T-helper 1 cell treated with Interleukin-12 subunit alpha and Interleukin-12 subunit beta and Interleukin-4 antibody, amounts not matched to agents 30 μg/mL and 1 μg/mL, for 36 hours (primary cell): Measurements from ENCODE around the gene CCDC3.

Experiments
- H3K27ac Mint-ChIP-seq: one replicate; pipeline ENCODE4 v1.8.0; 2021; ENCODE audit warnings: mild to moderate bottlenecking, mixed read lengths
- H3K27me3 Mint-ChIP-seq: one replicate; pipeline ENCODE4 v1.8.0; 2021; ENCODE audit warnings: low read depth, mixed read lengths
- H3K36me3 Mint-ChIP-seq: one replicate; pipeline ENCODE4 v1.8.0; 2021; ENCODE audit warnings: low read depth, mixed read lengths
- H3K4me1 Mint-ChIP-seq: one replicate; pipeline ENCODE4 v1.8.0; 2021; ENCODE audit warnings: low read depth, mixed read lengths
- H3K4me3 Mint-ChIP-seq: one replicate; pipeline ENCODE4 v1.8.0; 2021; ENCODE audit warnings: mild to moderate bottlenecking, moderate library complexity, mixed read lengths
- H3K9me3 Mint-ChIP-seq: one replicate; pipeline ENCODE4 v1.8.0; 2021; ENCODE audit warnings: mixed read lengths

The CCDC3 gene

DNA sequence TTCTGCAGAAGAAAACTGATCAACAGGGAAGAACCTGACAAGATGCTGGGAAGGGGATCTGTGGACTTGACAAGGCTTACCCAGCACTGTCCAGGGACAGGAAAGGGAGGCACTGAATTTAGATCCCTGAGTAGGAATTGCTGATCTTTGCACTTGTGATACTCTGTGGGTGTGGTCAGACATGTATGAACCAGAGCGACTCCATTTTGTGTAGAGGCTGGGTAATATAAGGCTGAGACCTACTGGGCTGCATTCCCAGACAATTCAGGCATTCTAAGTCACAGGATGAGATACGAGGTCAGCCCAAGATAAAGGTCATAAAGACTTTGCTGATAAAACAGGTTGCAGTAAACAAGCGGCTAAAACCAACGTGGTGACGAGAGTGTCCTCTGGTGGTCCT is 60.7 kb downstream of the CCDC3 start:
- H3K4me1 Mint-ChIP-seq: no peaks in the 10 kb centered on the region
- H3K36me3 Mint-ChIP-seq: no peaks in the 10 kb centered on the region
- H3K9me3 Mint-ChIP-seq: no peaks in the 10 kb centered on the region
- H3K27ac Mint-ChIP-seq: no peak overlapping the region
- no peak overlapping the region for H3K4me3 Mint-ChIP-seq
- peaks cover 6% of the 10 kb centered on the region for H3K27me3 Mint-ChIP-seq

DNA sequence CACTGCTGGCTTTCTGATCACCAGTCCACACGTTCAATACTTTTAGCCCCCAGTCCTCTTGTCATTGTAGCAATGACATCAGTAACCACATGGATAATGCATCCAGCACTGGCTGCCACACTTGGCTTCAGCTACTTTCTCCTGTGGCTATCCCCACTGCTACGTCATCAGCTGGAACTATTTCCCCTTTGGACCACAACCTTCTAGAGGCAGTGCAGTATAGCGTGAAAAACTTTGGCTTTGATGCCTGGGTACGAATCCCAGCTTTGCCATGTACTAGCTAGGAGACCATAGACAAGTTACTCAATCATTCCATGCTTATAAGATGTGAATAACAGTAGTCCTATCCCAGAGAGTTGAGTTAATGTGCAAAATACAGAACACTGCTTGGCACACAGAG is 63.2 kb downstream of the CCDC3 start:
- H3K27ac Mint-ChIP-seq: no peak overlapping the region
- H3K27me3 Mint-ChIP-seq: peaks cover 12% of the 10 kb centered on the region
- H3K4me3 Mint-ChIP-seq: no peak overlapping the region
- no peaks in the 10 kb centered on the region for H3K4me1 Mint-ChIP-seq
- no peaks in the 10 kb centered on the region for H3K36me3 Mint-ChIP-seq
- no peaks in the 10 kb centered on the region for H3K9me3 Mint-ChIP-seq

DNA sequence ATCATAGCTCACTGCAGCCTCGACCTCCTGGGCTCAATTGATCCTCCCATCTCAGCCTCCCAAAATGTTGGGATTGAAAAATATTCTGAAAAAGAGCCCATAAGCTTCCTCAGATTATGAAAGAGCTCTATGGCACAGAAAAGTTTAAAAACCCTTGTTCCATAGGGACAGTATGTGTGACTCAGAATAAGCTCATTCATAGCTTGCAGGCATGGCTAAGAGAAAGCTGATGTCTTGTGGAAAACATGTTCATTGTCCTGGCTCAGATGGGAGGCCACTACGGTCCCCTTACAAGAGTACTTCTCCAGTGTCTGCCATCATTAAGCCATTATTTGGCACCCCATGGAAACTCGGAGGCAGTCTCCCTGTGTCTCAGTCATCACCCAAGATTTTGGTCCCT is 64.0 kb downstream of the CCDC3 start:
- H3K4me3 Mint-ChIP-seq: no peak overlapping the region
- H3K36me3 Mint-ChIP-seq: no peaks in the 10 kb centered on the region
- no peaks in the 10 kb centered on the region for H3K9me3 Mint-ChIP-seq
- peaks cover 19% of the 10 kb centered on the region for H3K27me3 Mint-ChIP-seq
- H3K27ac Mint-ChIP-seq: no peak overlapping the region
- H3K4me1 Mint-ChIP-seq: no peaks in the 10 kb centered on the region

DNA sequence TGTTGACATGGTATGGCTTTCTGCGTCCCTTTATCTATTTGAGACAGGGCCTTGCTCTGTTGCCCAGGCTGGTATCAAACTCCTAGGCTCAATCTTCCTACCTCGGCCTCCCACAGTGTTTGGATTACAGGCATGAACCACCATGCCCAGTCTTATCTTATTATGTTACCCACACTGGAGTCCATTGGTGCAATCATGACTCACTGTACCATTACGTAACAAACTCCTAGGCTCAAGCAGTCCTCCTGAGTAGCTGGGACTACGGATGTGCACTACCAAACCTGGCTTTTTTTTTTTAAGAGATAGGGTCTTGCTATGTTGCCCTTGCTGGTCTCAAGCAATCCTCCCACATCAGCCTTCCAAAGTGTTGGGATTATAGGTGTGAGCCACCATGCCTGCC is 66.7 kb downstream of the CCDC3 start:
- no peaks in the 10 kb centered on the region for H3K9me3 Mint-ChIP-seq
- H3K36me3 Mint-ChIP-seq: no peaks in the 10 kb centered on the region
- H3K27ac Mint-ChIP-seq: no peak overlapping the region
- peaks cover 22% of the 10 kb centered on the region for H3K27me3 Mint-ChIP-seq
- no peak overlapping the region for H3K4me3 Mint-ChIP-seq
- H3K4me1 Mint-ChIP-seq: no peaks in the 10 kb centered on the region

DNA sequence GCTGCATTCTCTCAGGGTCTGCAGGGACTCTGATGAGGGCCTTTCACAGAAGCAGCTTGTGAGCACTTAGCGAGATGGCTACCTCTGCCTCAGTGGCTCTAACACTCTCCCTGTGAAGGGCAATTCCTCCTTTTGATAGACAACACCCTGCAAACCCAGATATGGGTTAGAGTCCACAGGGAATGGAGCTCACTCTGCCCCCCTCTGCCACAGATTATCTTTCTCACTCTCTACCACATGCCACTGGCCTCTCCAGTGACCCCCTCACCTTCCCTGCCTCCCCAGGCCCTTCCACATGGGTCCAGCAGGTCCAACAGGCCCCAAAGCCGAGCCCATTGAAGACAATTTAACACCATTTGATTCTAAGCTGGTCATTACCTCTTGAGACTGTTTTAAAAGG is 72.1 kb downstream of the CCDC3 start:
- Mint-ChIP-seq H3K27me3 (peaks cover 16% of the 10 kb centered on the region), H3K9me3 (no peaks in the 10 kb centered on the region), H3K4me3 (no peak overlapping the region), H3K4me1 (no peaks in the 10 kb centered on the region), H3K36me3 (no peaks in the 10 kb centered on the region), H3K27ac (no peak overlapping the region)

DNA sequence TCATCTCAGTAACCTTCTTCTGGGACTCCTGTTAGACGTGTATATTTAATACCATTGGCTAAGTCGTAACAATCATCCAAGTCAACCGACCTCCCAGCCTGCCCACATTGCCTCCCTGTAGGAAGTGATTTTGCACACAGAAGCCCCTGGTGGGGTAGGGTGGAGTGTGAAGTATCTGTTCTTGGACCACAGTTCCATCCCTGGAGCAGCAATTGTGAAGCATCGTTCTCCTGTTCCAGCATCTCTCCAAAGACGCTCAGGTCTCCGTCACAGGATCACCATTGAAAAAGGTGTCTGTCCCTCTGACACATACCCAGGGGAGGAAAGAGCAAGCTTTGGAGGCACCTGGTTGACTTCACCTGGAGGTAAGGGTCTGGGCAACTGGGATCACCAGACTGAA is 72.9 kb downstream of the CCDC3 start:
- Mint-ChIP-seq H3K4me1 (no peaks in the 10 kb centered on the region), H3K4me3 (no peak overlapping the region), H3K36me3 (no peaks in the 10 kb centered on the region), H3K9me3 (no peaks in the 10 kb centered on the region), H3K27me3 (peaks cover 10% of the 10 kb centered on the region), H3K27ac (no peak overlapping the region)

DNA sequence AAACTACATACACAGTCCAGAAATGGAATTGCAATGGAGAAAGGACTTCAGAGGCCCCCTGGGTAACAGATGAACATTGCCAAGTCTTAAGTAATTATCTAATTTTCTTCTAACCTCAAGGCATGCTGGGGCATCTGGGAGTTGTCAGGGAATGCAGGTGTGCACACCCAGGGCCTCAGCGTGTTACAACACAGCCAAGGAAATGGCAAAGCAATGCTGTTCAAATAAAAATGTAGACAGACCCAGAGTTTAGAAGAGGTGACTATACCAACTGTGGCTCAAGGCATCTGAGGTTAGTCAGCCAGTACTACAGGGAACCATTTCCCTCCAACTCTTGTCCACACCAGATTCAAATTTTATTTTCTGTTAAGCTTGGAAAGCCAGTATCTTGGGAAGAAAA is 73.6 kb downstream of the CCDC3 start:
- H3K9me3 Mint-ChIP-seq: no peaks in the 10 kb centered on the region
- no peaks in the 10 kb centered on the region for H3K36me3 Mint-ChIP-seq

DNA sequence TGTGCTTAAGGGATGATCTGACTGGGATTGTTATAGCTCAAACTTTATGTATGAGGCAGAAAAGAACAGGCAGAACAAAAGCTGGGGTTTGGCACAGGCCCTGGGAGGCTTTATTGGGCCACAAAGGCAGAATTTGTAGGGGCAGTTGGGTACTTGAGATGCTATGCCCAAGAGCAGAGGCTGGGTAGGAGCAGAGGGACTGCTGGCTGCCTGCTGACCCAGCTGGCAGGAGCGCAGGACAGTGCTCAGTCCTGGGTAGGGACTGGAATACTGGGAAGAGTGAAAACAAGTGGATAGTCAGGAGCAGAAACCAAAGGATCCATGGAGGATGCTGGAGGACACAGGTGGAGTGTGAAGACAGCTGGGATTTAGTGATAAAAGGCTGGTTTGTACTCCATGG is 75.7 kb downstream of the CCDC3 start:
- Mint-ChIP-seq H3K4me3 (no peak overlapping the region), H3K36me3 (no peaks in the 10 kb centered on the region), H3K27ac (no peak overlapping the region), H3K27me3 (peaks cover 9% of the 10 kb centered on the region), H3K4me1 (no peaks in the 10 kb centered on the region), H3K9me3 (no peaks in the 10 kb centered on the region)

More for the DNA sequence above, 73.6 kb downstream of the CCDC3 start:
- no peaks in the 10 kb centered on the region for H3K4me1 Mint-ChIP-seq
- no peak overlapping the region for H3K27ac Mint-ChIP-seq
- H3K4me3 Mint-ChIP-seq: no peak overlapping the region
- peaks cover 7% of the 10 kb centered on the region for H3K27me3 Mint-ChIP-seq

DNA sequence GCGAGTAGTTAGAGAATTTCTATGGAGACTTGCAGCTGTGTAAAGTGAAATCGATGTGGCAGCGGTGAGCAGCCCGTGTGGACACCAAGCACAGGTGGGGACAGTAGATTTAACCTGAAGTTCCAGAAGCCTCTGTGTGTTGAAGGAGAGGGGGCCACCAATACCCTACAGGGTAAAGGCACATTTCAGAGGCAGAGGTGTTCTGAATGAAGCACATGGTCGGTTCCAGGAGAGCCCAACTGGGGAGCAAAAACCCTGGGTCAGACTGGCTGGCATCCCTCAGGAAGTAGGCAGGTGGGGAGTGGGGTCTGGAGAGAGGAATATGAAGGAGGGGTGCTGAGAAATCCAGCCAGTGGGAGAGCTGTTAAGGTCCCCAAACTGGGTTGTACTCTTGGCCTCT is 76.6 kb downstream of the CCDC3 start:
- no peak overlapping the region for H3K27ac Mint-ChIP-seq
- H3K9me3 Mint-ChIP-seq: no peaks in the 10 kb centered on the region
- H3K4me1 Mint-ChIP-seq: no peaks in the 10 kb centered on the region
- H3K27me3 Mint-ChIP-seq: peaks cover 9% of the 10 kb centered on the region
- H3K36me3 Mint-ChIP-seq: no peaks in the 10 kb centered on the region
- no peak overlapping the region for H3K4me3 Mint-ChIP-seq

DNA sequence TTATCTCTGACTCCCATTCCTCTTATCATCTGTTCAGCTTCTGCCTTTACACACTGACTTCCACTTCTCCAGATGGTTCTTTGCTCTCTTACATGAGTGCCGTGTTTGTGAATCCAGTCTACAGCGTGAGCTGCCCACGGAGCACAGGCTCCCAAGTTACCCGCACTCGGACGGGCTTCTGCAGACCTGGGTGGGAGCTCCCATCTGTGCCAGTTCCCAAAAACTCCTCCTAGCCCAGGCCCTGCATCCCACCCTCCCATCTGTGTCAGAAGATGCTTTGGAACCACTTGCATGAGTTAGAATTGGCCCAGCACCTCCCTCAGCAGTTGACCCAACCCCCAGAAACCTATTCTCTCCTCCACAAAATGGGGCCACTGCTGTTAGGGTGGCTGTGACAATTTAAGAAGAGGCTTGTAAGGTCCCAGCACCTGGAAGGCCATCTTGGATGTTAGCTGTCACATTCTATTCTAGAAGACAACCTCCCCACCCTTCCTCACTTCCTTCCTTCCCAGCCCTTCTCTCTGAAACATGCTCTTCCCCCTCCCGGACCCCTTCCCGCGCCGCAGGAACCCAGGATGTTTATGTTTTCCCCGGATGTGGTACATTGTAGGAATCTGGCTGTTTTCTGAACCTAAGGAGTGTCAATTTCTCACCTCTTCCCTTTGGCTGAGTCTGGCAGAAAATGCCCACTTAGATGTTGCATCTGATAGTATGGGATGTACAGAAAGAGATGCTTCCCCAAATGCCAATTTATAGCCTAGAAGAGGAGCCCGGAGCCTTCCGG is 79.2 kb downstream of the CCDC3 start:
- Mint-ChIP-seq H3K27me3 (peaks cover 9% of the 10 kb centered on the region), H3K27ac (no peak overlapping the region), H3K9me3 (no peaks in the 10 kb centered on the region), H3K4me3 (no peak overlapping the region), H3K4me1 (no peaks in the 10 kb centered on the region), H3K36me3 (no peaks in the 10 kb centered on the region)

DNA sequence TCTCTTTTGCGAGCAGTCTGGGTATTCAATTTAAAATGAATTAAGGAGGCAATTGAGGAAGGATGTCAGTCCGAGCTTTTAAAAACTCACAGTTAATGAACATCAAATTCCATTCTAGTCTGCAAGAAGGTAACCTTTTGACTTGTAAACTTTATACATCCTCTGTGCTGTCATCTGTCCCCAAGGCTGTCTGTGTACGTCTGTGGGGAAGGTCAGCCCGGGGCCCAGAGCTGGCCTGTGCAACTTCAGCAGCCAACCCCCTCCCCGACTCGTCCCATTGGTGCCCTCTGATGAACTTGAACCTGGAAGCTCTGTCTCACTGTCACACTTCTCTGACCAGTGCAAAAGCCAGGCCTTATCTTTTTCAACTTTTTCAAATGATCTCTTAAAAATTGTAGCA is 80.3 kb downstream of the CCDC3 start:
- no peak overlapping the region for H3K4me3 Mint-ChIP-seq
- peaks cover 9% of the 10 kb centered on the region for H3K27me3 Mint-ChIP-seq
- H3K27ac Mint-ChIP-seq: no peak overlapping the region
- H3K36me3 Mint-ChIP-seq: no peaks in the 10 kb centered on the region
- no peaks in the 10 kb centered on the region for H3K4me1 Mint-ChIP-seq
- H3K9me3 Mint-ChIP-seq: no peaks in the 10 kb centered on the region

DNA sequence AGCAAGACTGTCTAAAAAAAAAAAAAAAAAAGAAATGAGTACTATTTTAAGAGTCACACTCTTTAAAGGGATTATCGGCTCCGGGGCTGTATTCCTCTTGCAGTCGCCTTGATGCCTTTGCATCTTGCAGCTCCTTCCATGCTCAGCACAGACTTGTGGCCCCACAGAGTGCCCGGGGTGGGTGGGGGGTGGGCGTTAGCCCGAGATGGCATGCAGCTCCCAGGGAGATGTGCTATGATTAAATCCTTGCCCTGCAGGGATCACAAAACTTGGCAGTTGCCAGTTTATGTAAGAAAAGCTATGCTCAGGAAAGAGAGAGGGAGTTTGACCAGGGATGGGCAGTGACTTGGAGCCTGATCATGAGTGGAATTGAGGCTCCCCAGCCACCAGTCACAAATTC is 81.9 kb downstream of the CCDC3 start:
- Mint-ChIP-seq H3K4me1 (no peaks in the 10 kb centered on the region), H3K9me3 (no peaks in the 10 kb centered on the region)

DNA sequence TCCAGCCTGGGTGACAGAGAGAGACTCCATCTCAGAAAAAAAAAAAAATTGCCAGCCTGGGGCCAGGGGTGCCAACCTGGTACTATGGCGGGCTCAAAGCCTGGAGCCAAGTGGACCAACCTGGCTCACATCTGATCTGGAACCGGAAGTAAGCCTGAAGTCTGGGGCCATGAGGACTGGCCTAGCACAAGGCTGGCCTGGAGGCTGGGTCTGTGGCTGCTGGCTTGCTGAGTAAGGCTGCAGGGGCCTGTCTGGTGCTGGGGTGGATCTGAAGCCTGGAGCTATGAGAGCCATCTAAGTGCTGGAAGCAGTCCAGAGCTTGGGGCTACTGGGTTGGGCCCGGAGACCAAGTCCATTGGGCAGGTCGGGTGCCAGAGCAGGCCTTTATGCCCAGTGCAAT is 84.9 kb downstream of the CCDC3 start:
- H3K36me3 Mint-ChIP-seq: no peaks in the 10 kb centered on the region
- no peak overlapping the region for H3K27ac Mint-ChIP-seq
- no peaks in the 10 kb centered on the region for H3K4me1 Mint-ChIP-seq
- H3K27me3 Mint-ChIP-seq: peaks cover 19% of the 10 kb centered on the region
- peaks cover 13% of the 10 kb centered on the region for H3K9me3 Mint-ChIP-seq
- H3K4me3 Mint-ChIP-seq: no peak overlapping the region

More for the DNA sequence above, 81.9 kb downstream of the CCDC3 start:
- H3K4me3 Mint-ChIP-seq: no peak overlapping the region
- H3K27ac Mint-ChIP-seq: no peak overlapping the region
- no peaks in the 10 kb centered on the region for H3K36me3 Mint-ChIP-seq
- H3K27me3 Mint-ChIP-seq: peaks cover 12% of the 10 kb centered on the region

DNA sequence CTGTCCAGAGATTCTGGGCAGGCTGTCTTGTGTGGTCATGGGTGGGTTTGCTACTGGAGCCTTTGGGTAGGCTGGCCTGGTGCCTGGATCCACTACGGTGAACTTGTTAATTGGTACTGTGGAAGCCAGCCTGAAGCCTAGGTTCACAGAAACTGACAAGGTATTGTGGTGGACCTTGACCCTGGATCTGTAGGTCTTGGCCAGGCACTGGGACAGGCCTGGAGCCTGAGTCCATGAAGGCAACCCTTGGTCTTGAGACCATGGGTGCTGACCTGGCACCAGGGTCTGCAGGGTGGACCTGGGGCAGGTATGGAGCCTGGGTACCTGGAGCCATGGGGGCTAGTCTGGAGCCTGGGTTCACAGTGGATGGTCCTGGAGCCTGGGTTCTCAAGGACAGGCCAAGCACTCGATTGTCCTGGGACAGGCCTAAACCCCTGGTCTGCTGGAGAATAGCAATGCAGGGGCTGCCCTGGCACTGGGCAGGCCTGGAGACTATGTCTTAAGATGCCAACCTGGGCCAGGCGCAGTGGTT is 85.8 kb downstream of the CCDC3 start:
- Mint-ChIP-seq H3K27ac (no peak overlapping the region), H3K27me3 (peaks cover 14% of the 10 kb centered on the region), H3K9me3 (peaks cover 14% of the 10 kb centered on the region), H3K4me3 (no peak overlapping the region), H3K36me3 (no peaks in the 10 kb centered on the region), H3K4me1 (no peaks in the 10 kb centered on the region)

DNA sequence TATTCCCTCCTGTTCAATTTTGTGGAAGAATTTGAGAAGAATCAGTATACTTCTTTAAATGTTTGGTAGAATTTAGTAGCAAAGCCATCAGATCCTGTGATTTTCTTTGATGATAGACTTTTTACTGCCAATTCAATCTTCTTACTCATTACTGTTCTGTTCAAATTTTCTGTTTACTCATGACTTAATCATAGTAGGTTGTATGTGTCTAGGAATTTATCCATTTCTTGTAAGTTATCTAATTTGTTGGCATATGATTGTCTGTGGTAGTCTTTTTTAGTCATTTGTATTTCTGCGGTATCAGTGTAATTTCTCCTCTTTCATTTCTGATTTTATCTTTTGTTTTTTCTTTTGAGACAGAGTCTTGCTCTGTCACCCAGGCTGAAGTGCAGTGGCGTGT is 87.4 kb downstream of the CCDC3 start:
- Mint-ChIP-seq H3K36me3 (no peaks in the 10 kb centered on the region), H3K4me3 (no peak overlapping the region), H3K27me3 (peaks cover 14% of the 10 kb centered on the region), H3K9me3 (peaks cover 14% of the 10 kb centered on the region), H3K27ac (no peak overlapping the region), H3K4me1 (no peaks in the 10 kb centered on the region)
